ENCODE data around the gene EFNA4.

EFNA4 gene

GRCh38 chr1:155063550-155064110 lies at the start of gene EFNA4:
Gene EFNA4 (plus strand): TSS chr1:155063740. CDS start chr1:155063824, 84 bp downstream.
- peak; percentile 30 for DNase-seq

GRCh38 chr1:155014709-155015508 lies 48.6 kb upstream of the EFNA4 start:
- no peak for DNase-seq

- DNase-seq: no peak
These were observed 47.9 kb upstream of the EFNA4 start for GRCh38 chr1:155015527-155016230.

GRCh38 chr1:155016231-155016831 lies 47.2 kb upstream of the EFNA4 start:
- no peak for DNase-seq

GRCh38 chr1:155017041-155017945 lies 46.2 kb upstream of the EFNA4 start:
- DNase-seq: peak; percentile 84

GRCh38 chr1:155017946-155018316 lies 45.6 kb upstream of the EFNA4 start:
- DNase-seq: no peak

GRCh38 chr1:155018617-155019348 lies 44.8 kb upstream of the EFNA4 start:
- no peak for DNase-seq

GRCh38 chr1:155019377-155020245 lies 43.9 kb upstream of the EFNA4 start:
- DNase-seq: no peak

- DNase-seq: no peak
These were observed 41.2 kb upstream of the EFNA4 start for GRCh38 chr1:155022136-155022926.

- DNase-seq: peak; percentile 13
These were observed 40.7 kb upstream of the EFNA4 start for GRCh38 chr1:155022927-155023236.

- no peak for DNase-seq
These were observed 39.9 kb upstream of the EFNA4 start for GRCh38 chr1:155023627-155024026.

- no peak for DNase-seq
These were observed 39.2 kb upstream of the EFNA4 start for GRCh38 chr1:155024315-155024714.

- no peak for DNase-seq
These were observed 37.4 kb upstream of the EFNA4 start for GRCh38 chr1:155026154-155026553.

GRCh38 chr1:155026588-155026987 lies 37.0 kb upstream of the EFNA4 start:
- no peak for DNase-seq

GRCh38 chr1:155029513-155030242 lies 33.9 kb upstream of the EFNA4 start:
- DNase-seq: no peak

GRCh38 chr1:155030243-155030795 lies 33.2 kb upstream of the EFNA4 start:
- DNase-seq: no peak

GRCh38 chr1:155030899-155031298 lies 32.6 kb upstream of the EFNA4 start:
- no peak for DNase-seq

- DNase-seq: no peak
These were observed 30.7 kb upstream of the EFNA4 start for GRCh38 chr1:155032886-155033285.

GRCh38 chr1:155033524-155033923 lies 30.0 kb upstream of the EFNA4 start, which contains the start of the genes DCST1 and DCST2:
Gene DCST1 (plus strand): TSS chr1:155033824. CDS start chr1:155034037, 213 bp downstream.
Gene DCST2 (minus strand): TSS chr1:155033781. CDS start chr1:155033701, 80 bp downstream.
- no peak for DNase-seq
